Heart right ventricle (tissue), 16 donors: ENCODE measurements around the gene EIF3K. TPM values are rescaled to one million over a fixed set of nuclear protein-coding genes. Genes with fewer than 3 reads are reported as not detected.
A peak's percentile ranks its signal among the peaks of the same experiment; 100 is the strongest.
"Not testable (repeated sequence)": the region's sequence is repeated elsewhere in the genome, so short reads cannot be mapped to it uniquely, and the experiment has no call there.

Source experiments
- ATAC-seq, 8 donors: fragments of 200-7000 bp; cut with Tn5 transposase; one replicate each; pipeline ENCODE4 v1.9.1; 2020; ENCODE audit warnings: mild to moderate bottlenecking in 8 of 8, moderate library complexity in 8 of 8, moderate number of reproducible peaks in 1 of 8
- DNase-seq, 2 donors: peaks; one replicate each; pipeline ENCODE4 v3.0.0-alpha.2; 2020
- H3K27ac ChIP-seq, 10 donors: fragments of 200-600 bp; sonication (generic) in 2 of 10; one replicate each; pipeline versions ENCODE4 v1.5.0 to v1.8.0; 2020 to 2022; ENCODE audit warnings: mild to moderate bottlenecking in 3 of 10
- H3K27me3 ChIP-seq, 7 donors: fragments of 200-600 bp; one replicate each; pipeline ENCODE4 v1.8.0; 2021 to 2022; ENCODE audit warnings: mild to moderate bottlenecking in 2 of 7
- H3K36me3 ChIP-seq, 9 donors: fragments of 200-600 bp; sonication (generic) in 1 of 9; one replicate each; pipeline versions ENCODE4 v1.5.0 to v1.8.0; 2020 to 2022; ENCODE audit warnings: mild to moderate bottlenecking in 2 of 9
- H3K4me1 ChIP-seq, 9 donors: fragments of 200-600 bp; sonication (generic) in 1 of 9; one replicate each; pipeline versions ENCODE4 v1.5.0 to v1.8.0; 2020 to 2022; ENCODE audit warnings: mild to moderate bottlenecking in 4 of 9
- H3K4me3 ChIP-seq, 10 donors: fragments of 200-600 bp; sonication (generic) in 2 of 10; one replicate each; pipeline versions ENCODE4 v1.5.0 to v1.8.0; 2020 to 2022; ENCODE audit warnings: mild to moderate bottlenecking in 7 of 10, moderate library complexity in 2 of 10
- H3K9me3 ChIP-seq, 11 donors: fragments of 200-600 bp in 10 of 11; sonication (generic) in 2 of 11; one replicate each; pipeline versions ENCODE4 v1.5.0 to v1.8.0; 2013 to 2022; ENCODE audit warnings: mild to moderate bottlenecking in 2 of 11, control low read depth in 1 of 11, moderate library complexity in 1 of 11
- CTCF ChIP-seq, 9 donors: fragments of 200-600 bp; sonication (generic) in 2 of 9; IDR thresholded peaks; one replicate each; pipeline versions ENCODE4 v1.5.0 to v1.8.0; 2021 to 2022; ENCODE audit warnings: antibody characterized with exemption in 9 of 9, mild to moderate bottlenecking in 5 of 9, moderate library complexity in 1 of 9
- WGBS, 2 donors: extraction: QIAGEN DNeasy Blood & Tissue Kit; methylation state at CpG; one replicate each; pipeline ENCODE4 v1.1.7; 2013; ENCODE audit warnings: inconsistent platforms in 1 of 2; 5-methylcytosine and 5-hydroxymethylcytosine counted together
- intact Hi-C, 10 donors: fragments of 100-400 bp; cut with DNase I; formaldehyde crosslinking; loops; one replicate each; pipeline versions ENCODE4 v1.11.1 to v1.14.2; 2022
- long read RNA-seq, 3 donors: library from polyadenylated mRNA; unstranded; transcript quantifications; one replicate each; pipeline ENCODE4 v2.0.0, GENCODE V29; 2020 to 2021
- polyA plus RNA-seq, 2 donors: library from polyadenylated mRNA; stranded (reverse); fragments of 200-250 nt; gene quantifications; one replicate each; pipeline ENCODE4 v1.2.3, GENCODE V29; 2013
- total RNA-seq, 10 donors: library from RNA; stranded (reverse); fragmentation: NEBNext Ultra II Directional in 3 of 10; extraction: Animal tissue kit (Norgen Biotek cat#: 25700) in 3 of 10; gene quantifications; one replicate each; pipeline versions ENCODE4 v1.2.1 to v1.2.4, GENCODE V29; 2021 to 2023
- donor health status: Arrhythmogenic right ventricular cardiomyopathy.
- donor health status: ischemic (EF 13 %, LVEDD 7.1; RV severe dilation, severe dysfunction).
- donor health status: healthy with polysubstance abuse.
- donor health status: DM: no; HTN: yes; CAD: no.
- donor health status: DM: no; HTN: no; CAD: no.
- donor health status: ischemic (EF 25% LVEDD 6.9; RV normal size, moderate dysfunction).
- donor health status: ischemic (EF 25% LVEDD 5.7; RV mildly dilated, moderate dysfunction).
- donor health status: healthy.
- donor health status: DM: yes; HTN: yes; CAD: no.
- donor health status: Ischemic cardiomyopathy.
- donor health status: ischemic (EF 35%, LVEDD 5.7; RV mildly dilated, moderate dysfunction).
- donor health status: nonischemic (EF 11% LVEDD 7.7; RV severe dilation, severe dysfunction).
- donor health status: DM: yes; HTN: yes; CAD: no.
- donor health status: PGD.
- donor health status: ischemic (EF 29% LVEDD 5.4; RV normal size, mild dysfunction).
- donor health status: nonischemic (EF 23%, LVEDD 6.1; RV moderate dilation, normal function).

The EIF3K gene
- total RNA-seq (100 to 1,000 TPM; 505 to 677 (median 631) TPM), polyA plus RNA-seq (100 to 1,000 TPM; 572 to 845 TPM)
- long read RNA-seq, donor 1, transcript EIF3K-211 (7 exons, 670 nt) = minor isoform, 5 of 519 reads
- long read RNA-seq, donor 1, transcript EIF3K-201 (8 exons, 864 nt) = major isoform, 254 of 519 reads
- long read RNA-seq, donor 1, partial matches to known transcripts = 240 of 519 reads
- long read RNA-seq, donor 1, other reads (novel, unspliced or antisense) = 16 of 519 reads
- long read RNA-seq, donor 2, transcript EIF3K-201 (8 exons, 864 nt) = major isoform, 276 of 693 reads
- long read RNA-seq, donor 2, transcript EIF3K-211 (7 exons, 670 nt) = minor isoform, 7 of 693 reads
- long read RNA-seq, donor 2, partial matches to known transcripts = 391 of 693 reads
- long read RNA-seq, donor 2, other reads (novel, unspliced or antisense) = 17 of 693 reads
- long read RNA-seq, donor 3, transcript EIF3K-201 (8 exons, 864 nt) = major isoform, 84 of 112 reads
- long read RNA-seq, donor 3, partial matches to known transcripts = 11 of 112 reads
- long read RNA-seq, donor 3, other reads (novel, unspliced or antisense) = 11 of 112 reads

- WGBS, 2 donors = 1% methylated on average over 64 of the region's 64 CpGs
- peak within 1 kb of the TSS; percentile 66 to 99 (median 92) for H3K27ac ChIP-seq
- no peaks in the 10 kb centered on the region for H3K9me3 ChIP-seq
- DNase-seq (peak; percentile 99), ATAC-seq (peak; percentile 94 to 99 (median 96))
- peaks cover 0 to 38% (median 31%) of the 10 kb centered on the region in 9 donors for H3K36me3 ChIP-seq
- TF ChIP-seq CTCF (IDR thresholded peaks at IDR 0.05) = no peak
- no peaks in the 10 kb centered on the region for H3K27me3 ChIP-seq
- intact Hi-C loops = loop anchor here in 3 of 10 donors (1.0 to 5.0 kb wide), 4 partner anchors 71 to 312 kb away; partner anchors contain the start of genes FAM98C (in 2 of the 3), MRPS12 (in 1 of the 3) and SARS2 (in 1 of the 3)
- H3K4me1 ChIP-seq = peaks cover 0 to 32% (median 24%) of the 10 kb centered on the region in 9 donors
- H3K4me3 ChIP-seq = peak within 1 kb of the TSS; percentile 69 to 98 (median 82)
Observed at GRCh38 chr19:38618590-38619360, at the start of gene EIF3K. Gene EIF3K (plus strand): TSS chr19:38619188. CDS start chr19:38619269, 81 bp downstream.

GRCh38 chr19:38569368-38569983 lies 49.5 kb upstream of the EIF3K start:
- Histone ChIP-seq H3K27me3 (peaks cover 9 to 26% (median 20%) of the 10 kb centered on the region in 7 donors), H3K9me3 (no peaks in the 10 kb centered on the region), H3K36me3 (no peaks in the 10 kb centered on the region), H3K27ac (no peak overlapping the region), H3K4me3 (no peak overlapping the region), H3K4me1 (no peaks in the 10 kb centered on the region)
- DNase-seq (no peak), ATAC-seq (no peak)
- intact Hi-C loops = no loop called here
- TF ChIP-seq CTCF (IDR thresholded peaks at IDR 0.05) = no peak
- WGBS, 2 donors = 79 to 89% methylated on average over 6 of the region's 6 CpGs

- no peaks in the 10 kb centered on the region for H3K4me1 ChIP-seq
- no peak overlapping the region for H3K4me3 ChIP-seq
- H3K27me3 ChIP-seq = peaks cover 0 to 9% (median under 1%) of the 10 kb centered on the region in 7 donors
- TF ChIP-seq CTCF (IDR thresholded peaks at IDR 0.05) = no peak
- ATAC-seq = no peak
- 75 to 84% methylated on average over 2 of the region's 2 CpGs for WGBS, 2 donors
- H3K9me3 ChIP-seq = no peaks in the 10 kb centered on the region
- H3K27ac ChIP-seq = no peak overlapping the region
- intact Hi-C loops = no loop called here
- no peak for DNase-seq
- H3K36me3 ChIP-seq = no peaks in the 10 kb centered on the region
Observed at GRCh38 chr19:38571682-38572081, 47.3 kb upstream of the EIF3K start.

GRCh38 chr19:38577826-38578225 lies 41.2 kb upstream of the EIF3K start:
- no peaks in the 10 kb centered on the region for H3K9me3 ChIP-seq
- H3K27me3 ChIP-seq = no peaks in the 10 kb centered on the region
- no peaks in the 10 kb centered on the region for H3K36me3 ChIP-seq
- intact Hi-C loops = no loop called here
- no peak overlapping the region for H3K4me3 ChIP-seq
- H3K27ac ChIP-seq = no peak overlapping the region
- DNase-seq (no peak), ATAC-seq (no peak)
- WGBS, 2 donors = 87 to 90% methylated on average over 11 of the region's 11 CpGs
- TF ChIP-seq CTCF (IDR thresholded peaks at IDR 0.05) = no peak
- no peaks in the 10 kb centered on the region for H3K4me1 ChIP-seq

- intact Hi-C loops, ATAC-seq, H3K27me3 ChIP-seq, H3K27ac ChIP-seq, H3K4me1 ChIP-seq, H3K36me3 ChIP-seq, H3K4me3 ChIP-seq, H3K9me3 ChIP-seq, DNase-seq: not testable (repeated sequence)
- WGBS, 2 donors = 90 to 100% methylated on average over 6 of the region's 6 CpGs
Observed at GRCh38 chr19:38579304-38579703, 39.7 kb upstream of the EIF3K start.
